GM19023 (cell line): Measurements from ENCODE around the gene VWA5B1.

Source experiments
- ATAC-seq: cut with Tn5 transposase; IDR thresholded peaks from one replicate; pipeline ENCODE4 v1.9.1; 2021; ENCODE audit warnings: mild to moderate bottlenecking, moderate library complexity; ENCODE audit not compliant: unreplicated experiment

Gene VWA5B1

DNA sequence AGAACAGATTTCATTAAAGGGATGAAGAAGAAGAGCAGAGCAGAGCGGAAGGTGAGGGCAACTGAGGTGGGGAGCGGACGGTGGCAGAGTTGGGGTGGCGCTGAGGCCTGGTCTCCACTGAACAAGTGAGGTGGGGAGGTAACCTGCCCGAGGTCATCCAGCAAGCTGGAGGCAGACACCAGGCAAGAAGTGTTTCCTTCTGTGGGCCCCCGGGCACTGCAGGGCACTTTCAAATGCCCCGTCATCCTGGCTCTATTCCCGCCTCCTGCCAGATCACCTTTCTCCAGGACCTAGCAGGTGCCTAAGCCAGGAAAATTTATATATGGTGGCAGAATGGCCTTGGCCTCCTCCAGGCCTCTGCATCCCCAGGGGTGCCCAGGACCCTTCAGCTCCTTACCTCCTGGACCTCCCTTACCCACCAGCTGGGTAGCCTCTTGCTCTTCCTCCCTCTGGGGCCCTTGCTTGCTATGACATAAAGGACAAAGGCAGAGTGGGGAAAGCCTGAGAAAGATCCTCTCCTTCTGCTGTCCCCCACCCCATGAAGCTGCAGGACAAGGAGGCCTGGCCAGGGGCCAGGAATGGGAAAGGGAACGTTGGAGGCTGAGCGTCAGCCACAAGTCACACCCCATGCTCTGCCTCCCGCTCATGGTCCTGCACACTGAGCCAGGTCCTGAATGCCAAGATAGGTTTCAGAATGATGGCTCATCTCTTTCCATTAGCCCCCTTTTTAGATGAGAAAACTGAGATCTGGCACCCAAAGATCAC is 29.0 kb downstream of the VWA5B1 start:
- ATAC-seq: no peak

DNA sequence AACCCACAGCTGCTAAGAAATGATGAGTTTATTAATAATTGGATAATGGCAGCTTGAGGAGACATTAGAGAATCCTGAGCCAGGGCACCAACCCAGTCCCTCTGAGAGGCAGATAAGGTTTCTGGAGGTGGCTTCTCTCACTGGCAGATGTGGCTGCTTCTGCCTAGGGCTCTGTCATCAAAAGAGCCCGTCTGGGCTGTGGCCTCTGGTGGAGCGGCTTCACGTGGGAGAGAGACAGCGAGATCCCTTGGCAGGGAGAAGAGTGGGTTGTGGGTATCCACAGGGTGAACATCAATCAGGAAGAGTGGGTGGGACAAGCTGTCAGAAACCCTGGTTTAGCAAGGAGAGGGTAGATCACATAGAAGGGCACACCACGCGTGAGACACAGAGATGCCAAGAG is 30.0 kb downstream of the VWA5B1 start:
- ATAC-seq: no peak

DNA sequence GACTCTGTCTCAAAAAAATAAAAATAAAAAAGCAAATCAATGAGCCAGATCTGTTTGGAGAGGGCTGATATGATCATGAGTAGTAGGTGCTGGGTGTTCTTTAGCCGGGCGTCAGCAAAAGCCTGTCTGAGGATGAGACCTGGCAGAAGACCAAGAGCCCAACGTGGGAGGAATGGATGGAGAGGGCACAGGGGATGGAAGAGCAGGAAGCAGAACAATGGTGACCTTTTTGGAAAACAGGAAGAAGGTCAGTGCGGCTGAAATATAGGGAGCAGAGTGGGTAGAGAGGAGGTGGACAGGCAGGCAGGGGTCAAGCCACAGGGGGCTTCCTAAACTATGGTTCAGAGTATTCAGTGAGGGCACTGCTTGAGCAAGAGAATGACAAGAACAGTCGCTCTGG is 30.9 kb downstream of the VWA5B1 start:
- ATAC-seq: no peak

DNA sequence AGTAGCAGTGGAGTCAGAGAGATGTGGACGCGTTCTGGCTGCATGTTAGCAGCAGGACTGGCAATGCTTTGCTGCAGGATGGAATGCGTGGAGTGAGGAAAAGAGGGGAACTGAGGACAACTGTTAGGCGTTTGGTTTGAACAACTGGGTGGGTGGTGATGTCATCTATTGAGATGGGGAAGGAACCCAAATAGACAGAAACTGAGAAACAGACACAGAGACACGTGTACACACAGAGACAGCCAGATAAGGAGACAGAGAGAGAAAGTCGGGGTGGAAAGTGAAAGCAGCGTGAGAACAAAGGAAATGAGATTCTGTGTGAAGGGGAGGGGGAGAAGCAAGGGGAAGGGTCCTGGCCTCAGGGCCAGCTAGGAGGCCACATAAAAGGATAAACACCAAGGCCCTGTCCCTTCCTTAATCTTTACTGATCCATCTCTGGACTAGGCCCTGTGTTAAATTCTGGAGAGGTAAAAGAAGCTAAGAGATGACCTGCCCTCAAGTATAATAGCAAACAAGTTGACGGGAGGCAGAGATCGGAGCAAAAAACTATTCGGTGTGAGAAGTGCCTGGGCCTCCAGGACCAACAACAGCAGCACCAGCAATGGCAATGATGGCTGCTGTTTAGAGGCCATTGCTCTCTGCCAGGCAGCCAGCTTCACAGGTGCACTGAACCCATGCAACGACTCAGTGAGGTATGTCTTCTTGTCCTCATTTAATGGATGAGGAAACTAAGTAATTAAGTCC is 31.6 kb downstream of the VWA5B1 start:
- ATAC-seq: no peak

DNA sequence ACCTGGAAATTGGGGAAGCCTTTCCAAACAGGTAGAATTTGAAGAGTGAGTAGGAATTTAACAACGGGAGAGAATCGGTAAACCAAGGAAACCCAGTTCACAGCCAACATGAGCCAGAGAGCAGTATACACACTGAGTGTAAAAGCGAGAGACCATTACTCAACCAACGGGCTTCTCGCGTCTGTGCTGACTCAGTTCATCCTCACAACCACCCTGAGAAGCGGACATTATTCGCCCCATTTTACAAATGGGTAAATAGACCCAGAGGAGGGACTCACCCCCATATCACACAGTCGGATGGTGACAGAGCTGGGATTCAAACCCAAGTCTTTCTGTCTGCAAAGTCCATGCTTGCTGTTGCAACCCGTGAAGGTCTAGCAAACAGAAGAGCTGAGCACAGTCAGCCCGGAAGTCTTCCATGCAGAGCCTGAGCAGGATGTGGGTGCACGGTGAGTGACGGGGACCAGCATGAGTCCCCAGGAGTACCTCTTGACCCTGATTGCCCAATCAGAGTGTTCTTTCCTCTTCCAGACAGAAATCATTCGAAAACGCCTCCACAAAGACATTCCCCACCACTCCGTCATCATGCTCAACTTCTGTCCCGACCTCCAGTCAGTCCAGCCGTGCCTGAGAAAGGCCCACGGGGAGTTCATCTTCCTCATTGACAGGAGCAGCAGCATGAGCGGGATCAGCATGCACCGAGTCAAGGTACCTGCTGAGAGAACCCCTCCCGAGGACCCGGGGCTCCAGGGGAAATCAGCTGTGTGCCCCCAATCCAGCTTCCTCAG is 32.3 kb downstream of the VWA5B1 start:
- ATAC-seq: no peak

DNA sequence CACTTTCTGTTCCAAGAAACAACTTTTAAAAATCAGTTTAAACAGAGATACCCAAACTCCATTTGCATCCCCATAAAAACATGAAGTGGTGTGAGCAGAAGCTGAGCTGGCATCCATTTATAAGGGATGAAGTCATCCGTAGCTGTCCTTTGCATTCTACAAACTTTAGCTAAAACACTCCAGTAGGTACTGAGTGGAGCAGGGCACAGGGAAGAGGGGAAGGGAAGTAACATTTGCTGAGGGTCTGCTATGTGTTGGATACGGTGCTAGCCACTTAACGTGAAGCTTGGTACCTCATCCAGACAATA is 32.9 kb downstream of the VWA5B1 start:
- no peak for ATAC-seq

DNA sequence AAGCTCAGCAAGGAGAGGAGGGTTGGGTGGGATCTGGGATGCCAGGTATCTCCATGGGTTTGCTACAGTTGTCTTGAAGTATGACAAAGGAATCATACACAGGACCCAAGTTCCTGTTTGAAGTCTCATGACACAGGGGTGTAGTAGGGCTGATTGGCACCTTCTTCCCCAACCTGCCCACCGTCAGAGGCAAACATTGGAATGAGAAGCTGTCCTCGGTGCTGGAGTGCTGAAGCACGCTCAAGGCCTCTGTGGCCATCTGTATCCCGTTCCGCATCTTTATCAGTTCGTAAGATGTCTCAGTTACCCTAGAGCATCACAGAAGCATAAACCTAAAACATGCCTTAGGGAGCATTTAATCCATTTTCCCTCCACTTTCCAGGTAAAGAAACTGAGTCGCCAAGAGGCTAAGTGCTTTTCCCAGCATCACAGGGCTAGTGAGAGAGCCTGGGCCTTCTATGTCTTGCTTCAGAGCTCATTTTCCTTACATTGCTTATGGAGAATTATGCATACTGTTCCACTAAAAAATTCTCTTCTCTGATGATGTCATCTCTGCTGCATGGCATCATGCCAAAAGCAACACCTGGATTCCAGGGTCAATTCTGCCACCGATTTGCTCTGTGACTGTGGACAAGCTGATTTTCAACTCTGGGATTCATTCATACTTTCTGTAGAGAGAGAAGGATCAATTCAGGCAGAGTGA is 34.2 kb downstream of the VWA5B1 start:
- ATAC-seq: no peak

DNA sequence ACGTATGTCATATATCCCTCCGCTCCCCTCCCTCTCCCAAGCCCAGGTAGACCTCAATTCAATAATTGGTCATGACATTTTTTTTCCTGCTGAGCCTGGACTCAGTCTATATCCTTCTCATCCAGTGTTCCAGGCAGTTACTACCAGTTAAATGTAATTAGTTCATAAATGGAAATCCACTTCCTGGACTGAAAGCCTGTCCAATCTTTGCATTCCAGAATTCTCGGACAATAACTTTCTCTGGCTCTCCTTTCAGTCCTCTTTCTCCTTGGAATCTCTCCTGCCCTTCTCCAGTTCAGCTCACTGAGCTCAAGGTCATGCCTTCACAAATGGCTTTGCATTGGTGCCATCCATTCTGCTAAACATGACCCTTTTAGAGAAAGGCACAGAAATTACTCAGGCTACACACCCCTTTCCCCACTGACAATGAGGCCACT is 34.8 kb downstream of the VWA5B1 start:
- no peak for ATAC-seq

DNA sequence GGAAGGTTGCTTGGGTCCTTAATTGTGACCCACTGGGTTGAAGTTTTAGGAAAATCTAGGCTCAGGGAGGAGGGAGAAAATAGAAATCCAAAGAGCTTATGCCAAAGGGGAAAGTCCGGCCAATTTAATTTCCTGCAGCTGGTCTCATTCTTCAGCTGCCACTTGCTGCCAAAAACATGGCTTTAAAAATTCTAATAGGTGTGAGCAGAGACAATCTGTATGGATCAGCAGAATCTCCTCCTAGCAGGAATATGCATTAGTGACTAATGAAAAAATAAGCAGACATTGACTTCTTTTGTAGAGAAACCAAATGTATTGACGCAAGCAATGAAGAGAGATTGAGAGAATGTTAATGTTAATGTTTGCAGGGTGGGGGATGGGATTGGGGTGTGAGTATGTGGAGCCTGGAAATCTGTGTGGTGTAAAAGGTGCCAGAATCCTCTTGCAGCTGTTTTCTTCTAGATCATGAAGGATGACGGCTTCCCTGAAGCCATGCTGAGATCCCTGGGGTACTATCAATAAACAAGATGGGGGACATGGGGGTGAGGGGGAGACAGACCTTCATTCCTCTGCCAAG is 35.3 kb downstream of the VWA5B1 start:
- ATAC-seq: no peak

DNA sequence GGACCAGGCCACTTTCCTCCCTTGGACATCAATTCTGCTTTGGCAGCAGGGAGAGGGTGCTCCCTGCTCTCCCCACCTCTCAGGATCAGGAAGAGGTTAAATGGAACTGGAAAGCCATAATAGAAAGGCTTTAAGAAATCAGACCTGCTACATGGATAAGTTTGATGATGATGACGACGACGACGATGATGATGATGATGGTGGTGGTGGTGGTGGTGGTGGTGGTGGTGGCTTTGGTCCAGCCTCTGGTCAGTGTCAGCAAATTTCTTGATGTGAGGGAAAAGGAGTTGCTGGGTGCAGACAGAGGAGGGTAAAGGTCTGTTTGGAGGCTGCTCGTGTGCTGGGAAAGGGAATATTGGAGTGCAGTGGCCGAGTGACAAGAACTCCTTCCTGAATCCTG is 36.8 kb downstream of the VWA5B1 start:
- no peak for ATAC-seq

DNA sequence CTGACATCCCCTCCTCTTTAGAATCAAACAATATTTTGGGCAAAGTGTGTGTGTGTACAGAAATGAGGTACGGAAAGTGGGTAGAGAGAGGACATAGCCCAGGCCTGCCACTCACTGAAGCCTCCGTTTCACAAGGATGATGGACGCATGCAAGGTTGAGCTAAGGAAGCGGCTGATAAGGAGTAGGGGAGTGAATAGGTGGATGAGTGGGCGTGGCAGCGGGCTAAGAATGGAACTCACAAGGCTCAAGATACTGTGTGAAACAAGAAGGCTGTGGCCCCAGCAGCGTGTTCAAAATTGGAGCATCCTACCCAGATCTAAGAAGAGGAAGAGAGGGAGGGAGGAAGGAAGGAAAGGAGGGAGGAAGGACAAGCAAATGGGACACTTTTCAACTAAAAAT is 37.5 kb downstream of the VWA5B1 start:
- ATAC-seq: no peak

DNA sequence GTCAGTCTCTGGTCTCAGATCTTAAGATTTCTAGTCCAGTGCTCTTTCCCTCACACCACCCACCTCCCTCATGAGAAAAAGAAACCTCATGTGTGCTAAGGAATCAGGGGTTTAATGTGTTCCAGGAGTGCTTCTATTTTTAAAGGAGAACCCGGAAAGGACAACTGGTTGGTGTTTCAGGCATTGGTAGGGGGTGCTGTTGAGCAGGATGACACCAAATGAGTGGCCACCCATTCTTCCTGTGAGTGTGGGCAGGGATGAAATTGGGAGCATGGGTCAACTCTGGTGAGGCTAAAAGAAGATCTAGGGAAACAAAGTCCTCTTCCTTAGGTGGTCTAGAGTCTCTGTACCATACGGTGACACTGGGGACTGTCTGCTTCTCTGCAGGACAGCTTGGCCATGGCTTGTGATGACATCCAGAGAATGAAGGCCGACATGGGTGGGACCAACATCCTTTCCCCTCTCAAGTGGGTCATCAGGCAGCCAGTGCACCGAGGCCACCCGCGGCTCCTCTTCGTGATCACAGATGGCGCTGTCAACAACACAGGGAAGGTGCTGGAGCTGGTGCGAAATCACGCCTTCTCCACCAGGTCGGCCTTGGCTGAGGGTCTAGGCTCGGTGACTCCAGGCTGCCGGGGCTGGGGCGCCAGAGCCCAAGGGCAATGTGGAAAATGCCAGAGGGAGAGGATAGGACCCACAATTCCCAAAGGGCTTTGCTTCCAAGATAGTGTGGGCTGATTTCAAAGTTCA is 39.3 kb downstream of the VWA5B1 start:
- ATAC-seq: no peak

DNA sequence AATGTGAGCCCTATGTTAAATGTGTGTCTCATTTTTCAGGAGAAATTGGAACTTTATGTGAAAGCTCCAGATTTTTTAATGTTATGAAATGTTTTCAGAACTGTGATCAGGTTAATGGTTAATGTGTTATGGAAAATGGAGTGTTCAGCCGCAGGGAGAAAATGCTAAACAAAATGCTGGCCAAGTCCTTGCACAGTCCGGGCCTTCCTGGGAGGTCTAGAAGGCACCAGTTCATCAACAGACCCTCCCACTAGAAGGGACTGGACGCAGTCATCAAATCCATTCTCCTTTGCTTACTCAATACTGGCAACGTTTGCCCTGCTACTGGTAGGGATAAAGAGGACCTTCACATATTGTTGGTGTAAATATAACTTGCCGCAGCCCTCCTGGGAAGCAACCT is 43.4 kb downstream of the VWA5B1 start:
- no peak for ATAC-seq

DNA sequence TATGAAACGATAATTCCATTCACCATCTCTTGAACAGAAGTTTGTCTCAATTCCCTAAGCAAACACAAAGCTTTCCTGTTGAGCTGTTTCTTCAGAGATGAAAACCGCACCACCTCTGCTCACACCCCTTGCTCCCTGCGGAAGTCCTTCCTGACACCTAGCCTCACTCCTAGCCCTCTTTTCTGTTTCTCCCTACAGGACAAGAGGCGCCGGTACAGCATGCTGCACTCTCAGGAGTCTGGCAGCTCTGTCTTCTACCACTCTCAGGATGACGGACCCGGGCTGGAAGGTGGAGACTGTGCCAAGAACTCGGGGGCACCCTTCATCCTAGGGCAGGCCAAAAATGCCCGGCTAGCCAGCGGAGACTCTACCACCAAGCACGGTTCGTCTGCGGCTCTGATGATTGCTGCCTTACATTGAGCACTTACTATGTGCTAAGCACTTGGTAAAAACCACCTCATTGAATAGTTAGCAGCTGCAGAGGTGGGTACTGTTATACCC is 45.5 kb downstream of the VWA5B1 start:
- ATAC-seq: no peak

DNA sequence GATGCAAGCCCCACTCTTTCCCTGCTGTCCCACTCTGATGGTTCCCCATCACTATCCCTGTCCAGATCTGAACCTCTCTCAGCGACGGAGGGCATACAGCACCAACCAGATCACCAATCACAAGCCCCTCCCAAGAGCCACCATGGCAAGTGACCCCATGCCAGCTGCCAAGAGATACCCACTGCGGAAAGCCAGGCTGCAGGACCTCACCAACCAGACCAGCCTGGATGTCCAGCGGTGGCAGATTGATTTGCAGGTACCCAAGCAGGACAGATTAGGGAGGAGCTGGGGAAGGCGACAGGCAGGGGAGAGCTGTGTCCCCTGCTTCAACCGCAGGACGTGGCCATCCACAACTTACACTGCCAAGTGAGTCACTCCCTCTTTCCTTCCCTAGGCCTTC is 46.9 kb downstream of the VWA5B1 start:
- ATAC-seq: no peak

DNA sequence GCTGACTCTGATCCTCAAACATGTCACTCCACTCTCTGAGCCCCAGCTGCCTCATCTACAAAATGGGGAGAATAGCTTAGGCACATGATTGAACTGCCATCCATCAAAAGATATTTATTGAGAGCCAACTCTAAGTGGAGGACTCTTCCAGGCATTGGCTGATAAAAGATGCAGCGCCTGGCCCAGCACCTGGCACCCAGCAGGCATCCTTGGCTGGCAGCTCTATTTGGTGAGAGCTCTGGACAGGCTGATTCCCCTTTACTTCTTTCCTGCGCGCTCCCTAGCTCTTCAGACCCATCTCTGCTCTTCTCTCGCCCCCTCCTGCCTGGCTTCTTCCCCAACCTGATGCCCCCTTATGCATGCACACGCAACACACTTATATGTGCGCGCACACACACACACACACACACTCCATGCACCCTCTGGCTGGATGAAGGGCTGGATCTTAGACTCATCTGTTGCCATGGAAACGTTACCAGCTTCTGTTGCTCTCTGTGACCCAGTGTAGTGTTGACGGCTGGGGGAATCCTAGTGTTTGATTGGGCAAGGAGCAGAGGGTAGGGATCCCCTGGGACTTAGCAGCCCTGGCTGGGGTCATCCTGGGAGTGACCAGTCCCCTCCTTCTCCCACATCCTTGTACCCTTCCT is 49.3 kb downstream of the VWA5B1 start:
- ATAC-seq: no peak

DNA sequence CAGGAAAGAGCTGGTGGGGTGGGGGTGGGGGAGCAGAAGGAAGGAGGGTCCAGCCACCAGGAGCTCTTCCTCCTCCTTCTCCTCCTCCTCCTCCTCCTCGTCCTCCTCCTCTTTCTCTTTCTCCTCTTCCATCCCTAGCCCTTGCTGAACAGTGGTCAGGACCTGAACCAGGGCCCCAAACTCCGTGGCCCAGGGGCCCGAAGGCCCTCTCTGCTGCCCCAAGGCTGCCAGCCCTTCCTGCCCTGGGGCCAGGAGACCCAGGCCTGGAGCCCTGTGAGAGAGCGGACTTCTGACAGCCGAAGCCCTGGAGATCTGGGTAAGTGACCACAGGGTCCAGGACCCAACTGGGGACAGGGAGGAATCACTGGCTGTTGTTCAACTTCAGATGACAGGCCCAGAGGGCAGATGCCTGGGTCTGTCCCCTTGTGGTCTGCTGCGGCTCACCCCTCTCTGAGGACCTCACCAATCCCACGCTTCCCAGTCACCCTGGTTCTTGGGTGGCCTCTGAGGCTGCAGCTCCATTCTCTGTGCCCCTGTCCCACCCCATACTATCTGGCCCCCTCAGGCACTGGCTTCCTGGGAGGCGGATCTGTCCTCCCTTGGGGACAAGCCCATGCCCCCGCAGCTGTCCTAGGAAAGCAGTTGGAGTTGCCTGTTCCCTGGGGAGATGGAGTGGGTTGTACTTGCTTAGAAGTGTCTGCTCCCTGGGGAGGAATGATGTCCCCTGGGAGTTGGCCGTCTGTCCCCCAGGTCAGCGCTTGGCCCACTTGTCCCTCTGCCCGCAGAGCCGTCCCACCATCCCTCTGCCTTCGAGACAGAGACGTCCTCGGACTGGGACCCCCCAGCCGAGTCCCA is 51.8 kb downstream of the VWA5B1 start:
- no peak for ATAC-seq

DNA sequence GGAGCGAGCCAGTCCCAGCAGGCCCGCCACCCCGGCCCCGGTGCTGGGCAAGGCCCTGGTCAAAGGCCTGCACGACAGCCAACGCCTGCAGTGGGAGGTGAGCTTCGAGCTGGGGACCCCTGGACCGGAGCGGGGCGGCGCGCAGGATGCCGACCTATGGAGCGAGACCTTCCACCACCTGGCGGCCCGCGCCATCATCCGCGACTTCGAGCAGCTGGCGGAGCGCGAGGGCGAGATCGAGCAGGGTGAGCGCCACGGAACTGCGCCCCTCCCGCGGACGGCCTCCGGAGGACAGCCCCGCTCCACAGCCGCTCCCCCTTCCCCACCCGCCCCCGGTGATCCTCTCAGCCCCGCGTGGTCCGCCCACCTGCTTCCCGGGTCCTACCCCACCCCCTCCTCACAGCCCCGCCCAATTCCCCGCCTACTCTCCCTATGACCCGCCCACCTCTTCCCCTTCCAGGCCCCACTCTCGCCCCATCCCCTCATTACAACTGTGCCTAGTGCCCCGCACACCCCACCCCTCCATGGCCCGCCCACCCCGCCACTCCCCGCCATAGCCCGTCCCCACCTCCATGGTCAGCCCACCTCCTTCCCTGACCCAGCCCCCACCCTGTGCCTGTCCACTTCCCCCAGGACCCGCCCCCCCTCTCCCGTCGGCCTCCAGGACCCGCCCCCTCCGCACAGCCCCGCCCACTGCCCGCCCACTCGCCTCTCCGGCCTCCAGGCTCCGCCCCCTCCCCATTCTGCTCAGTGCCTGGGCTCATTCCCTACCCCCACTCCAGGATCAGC is 52.7 kb downstream of the VWA5B1 start:
- no peak for ATAC-seq
